HepG2 (cell line): ENCODE results near the gene FBXO2. TPM values are rescaled to one million over a fixed set of nuclear protein-coding genes. Genes with fewer than 3 reads are reported as not detected.

ENCODE experiments used
- CERS6 ChIP-seq: sonication (generic); formaldehyde crosslinking; IDR thresholded peaks from 2 replicates; pipeline ENCODE4 v1.5.0; 2020; ENCODE audit warnings: missing genetic modification reagents
- GZF1 ChIP-seq: sonication (generic); formaldehyde crosslinking; IDR thresholded peaks from 2 replicates; pipeline ENCODE4 v1.5.1; 2020; ENCODE audit warnings: mild to moderate bottlenecking, missing genetic modification reagents
- HNF1A ChIP-seq, 2 experiments: sonication (generic) in 1 of 2; formaldehyde crosslinking in 1 of 2; IDR thresholded peaks; 2 replicates each; pipeline versions ENCODE4 v1.4.0 to v1.6.1; 2016 to 2020; ENCODE audit warnings: borderline replicate concordance in 1 of 2, low read depth in 1 of 2, mild to moderate bottlenecking in 1 of 2, missing genetic modification reagents in 1 of 2
- KLF15 ChIP-seq: sonication (generic); formaldehyde crosslinking; IDR thresholded peaks from 2 replicates; pipeline ENCODE4 v1.8.1; 2023; ENCODE audit warnings: borderline replicate concordance, mild to moderate bottlenecking, inconsistent platforms, missing genetic modification reagents, mixed read lengths
- MLXIP ChIP-seq: sonication (generic); formaldehyde crosslinking; IDR thresholded peaks from 2 replicates; pipeline ENCODE4 v1.9.0; 2021; ENCODE audit warnings: missing genetic modification reagents, borderline replicate concordance
- NFIC ChIP-seq: IDR thresholded peaks from 2 replicates; pipeline ENCODE4 v1.6.1; 2012; ENCODE audit warnings: mild to moderate bottlenecking, low read length, inconsistent platforms
- PAX8 ChIP-seq: sonication (generic); formaldehyde crosslinking; IDR thresholded peaks from 2 replicates; pipeline ENCODE4 v1.8.0; 2022; ENCODE audit warnings: mild to moderate bottlenecking, missing genetic modification reagents, borderline replicate concordance
- RORA ChIP-seq: sonication (generic); formaldehyde crosslinking; IDR thresholded peaks from 2 replicates; pipeline ENCODE4 v1.5.0; 2020; ENCODE audit warnings: mild to moderate bottlenecking, missing genetic modification reagents, moderate library complexity
- SRSF1 ChIP-seq: fragments of 200-400 bp; formaldehyde crosslinking; optimal IDR thresholded peaks from 2 replicates; pipeline ENCODE3; 2017; ENCODE audit warnings: mild to moderate bottlenecking, low read depth, low read length, moderate library complexity
- ZFP82 ChIP-seq: sonication (generic); formaldehyde crosslinking; IDR thresholded peaks from 2 replicates; pipeline ENCODE4 v1.5.1; 2020; ENCODE audit warnings: mild to moderate bottlenecking, missing genetic modification reagents, borderline replicate concordance
- ZMYM3 ChIP-seq: sonication (generic); formaldehyde crosslinking; IDR thresholded peaks from 2 replicates; pipeline ENCODE4 v1.5.1; 2020; ENCODE audit warnings: mild to moderate bottlenecking, missing genetic modification reagents
- ZNF281 ChIP-seq: sonication (generic); formaldehyde crosslinking; IDR thresholded peaks from 2 replicates; pipeline ENCODE4 v1.4.0; 2020; ENCODE audit warnings: missing genetic modification reagents, borderline replicate concordance
- ZNF3 ChIP-seq: IDR thresholded peaks from 2 replicates; pipeline ENCODE4 v1.7.0; 2017; ENCODE audit warnings: inconsistent platforms
- ZNF337 ChIP-seq: sonication (generic); formaldehyde crosslinking; IDR thresholded peaks from 2 replicates; pipeline ENCODE4 v1.5.1; 2020; ENCODE audit warnings: missing genetic modification reagents, low read depth, mild to moderate bottlenecking, borderline replicate concordance
- ZNF501 ChIP-seq: sonication (generic); formaldehyde crosslinking; IDR thresholded peaks from 2 replicates; pipeline ENCODE4 v1.5.1; 2020; ENCODE audit warnings: mild to moderate bottlenecking, moderate library complexity, missing genetic modification reagents
- ZNF784 ChIP-seq: sonication (generic); formaldehyde crosslinking; IDR thresholded peaks from 2 replicates; pipeline ENCODE4 v1.5.1; 2020; ENCODE audit warnings: missing genetic modification reagents, mild to moderate bottlenecking, borderline replicate concordance
- polyA plus RNA-seq, 8 experiments: library from polyadenylated mRNA; depleted of rRNA in 3 of 8; stranded (reverse) in 7 of 8; unstranded in 1 of 8; fragments of >200 nt; fragmentation: Illumina TruSeq in 4 of 8; extraction: Trizol in 4 of 8; gene quantifications; 2 replicates each; pipeline versions ENCODE4 v1.2.1 to v1.2.3, GENCODE V29; 2011 to 2016; ENCODE audit warnings: low read depth in 4 of 8, missing spikeins in 1 of 8, mixed read lengths in 1 of 8; ENCODE audit not compliant: insufficient read depth in 1 of 8
- total RNA-seq, 5 experiments: library from RNA; depleted of rRNA; stranded (reverse); fragments of >200 nt; fragmentation: Illumina TruSeq; extraction: Trizol; gene quantifications; 2 replicates each; pipeline ENCODE4 v1.2.3, GENCODE V29; 2016; ENCODE audit warnings: low read depth in 1 of 5

The FBXO2 gene
- total and polyA plus RNA-seq, 2 of the 13 experiments (the other 11 are each of a cell fraction or from before 2014, with no cell fraction given) = 79.3 to 112 TPM

- TF ChIP-seq HNF1A (IDR thresholded peaks at IDR 0.05; ENCODE audit: low read depth) (no peak), HNF1A (CRISPR knock-in tag; IDR thresholded peaks at IDR 0.05; ENCODE audit: borderline replicate concordance) (no peak), ZNF784 (CRISPR knock-in tag) (peak; percentile 58; the same call in 1 of the 2 replicates), MLXIP (no peak), NFIC (no peak), ZNF501 (CRISPR knock-in tag) (no peak), PAX8 (CRISPR knock-in tag) (no peak), KLF15 (CRISPR knock-in tag) (no peak), ZNF337 (CRISPR knock-in tag) (no peak), RORA (no peak; the same call in 1 of the 2 replicates), ZFP82 (CRISPR knock-in tag) (no peak), ZNF281 (CRISPR knock-in tag) (peak; percentile 94), CERS6 (CRISPR knock-in tag) (no peak), SRSF1 (peak; percentile 46), ZMYM3 (CRISPR knock-in tag) (peak; percentile 72), GZF1 (CRISPR knock-in tag) (peak; percentile 84; the same call in 1 of the 2 replicates), ZNF3 (CRISPR knock-in tag) (no peak)
These were observed 17.5 kb upstream of the FBXO2 start (continued) for GRCh38 chr1:11671544-11672286.
